Measurements from ENCODE around the gene RPP25L. TPM values are rescaled to one million over a fixed set of nuclear protein-coding genes. Genes with fewer than 3 reads are reported as not detected.

The RPP25L gene, protein sequence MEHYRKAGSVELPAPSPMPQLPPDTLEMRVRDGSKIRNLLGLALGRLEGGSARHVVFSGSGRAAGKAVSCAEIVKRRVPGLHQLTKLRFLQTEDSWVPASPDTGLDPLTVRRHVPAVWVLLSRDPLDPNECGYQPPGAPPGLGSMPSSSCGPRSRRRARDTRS
- 27.7 and 48.4 TPM in 2 replicates for total RNA-seq

DNA sequence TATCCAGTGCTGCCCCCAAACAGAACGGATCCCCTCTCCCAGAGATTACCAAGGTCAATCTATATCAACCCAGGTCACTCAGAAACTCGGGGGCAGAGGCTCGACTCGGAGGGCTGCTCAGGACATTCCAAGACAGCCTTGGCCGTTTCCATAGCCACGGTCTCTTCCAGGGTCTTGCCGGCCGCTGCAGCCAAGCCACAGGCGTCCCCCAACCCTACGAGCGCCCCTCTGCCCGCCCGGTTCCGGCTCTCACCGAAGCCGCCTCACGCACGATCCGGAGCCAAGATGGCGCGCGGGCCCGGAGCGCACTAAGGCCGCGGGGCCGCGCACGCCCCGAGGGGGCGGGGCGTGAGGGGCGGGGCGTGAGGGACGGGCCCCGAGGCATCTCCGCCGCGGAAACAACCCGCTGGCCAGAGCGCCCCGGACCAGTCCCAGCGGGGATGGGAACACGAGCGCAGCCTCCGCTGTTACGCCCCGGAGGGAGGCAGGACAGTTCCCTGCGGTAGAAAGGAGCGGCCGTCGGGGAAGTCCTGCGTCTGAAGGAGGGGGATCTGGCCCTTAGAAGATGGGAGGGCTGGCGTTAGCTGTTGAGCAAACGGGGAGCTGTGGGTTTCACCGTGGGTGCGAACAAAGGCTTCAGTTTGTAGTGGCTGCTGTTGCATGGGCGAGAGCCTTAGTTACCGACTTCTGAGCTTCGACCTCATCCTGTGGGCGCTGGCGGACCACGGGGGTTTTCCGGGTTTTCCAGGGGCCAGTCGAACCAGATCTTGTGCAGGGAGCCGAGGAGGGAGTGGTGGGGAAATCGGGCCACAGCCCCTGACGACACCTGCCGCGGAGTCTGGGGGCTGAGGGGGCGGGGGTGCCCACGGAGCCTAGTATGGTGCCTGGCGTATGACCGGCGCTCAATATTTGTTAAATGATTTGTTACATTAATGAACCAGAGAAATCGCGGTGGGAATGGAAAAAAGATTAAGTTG, at the start of gene RPP25L:
Gene RPP25L, minus strand, starts transcription at position 287 of the 977 bp plus-strand sequence. CDS start 801 bp downstream, outside the sequence.

DNA sequence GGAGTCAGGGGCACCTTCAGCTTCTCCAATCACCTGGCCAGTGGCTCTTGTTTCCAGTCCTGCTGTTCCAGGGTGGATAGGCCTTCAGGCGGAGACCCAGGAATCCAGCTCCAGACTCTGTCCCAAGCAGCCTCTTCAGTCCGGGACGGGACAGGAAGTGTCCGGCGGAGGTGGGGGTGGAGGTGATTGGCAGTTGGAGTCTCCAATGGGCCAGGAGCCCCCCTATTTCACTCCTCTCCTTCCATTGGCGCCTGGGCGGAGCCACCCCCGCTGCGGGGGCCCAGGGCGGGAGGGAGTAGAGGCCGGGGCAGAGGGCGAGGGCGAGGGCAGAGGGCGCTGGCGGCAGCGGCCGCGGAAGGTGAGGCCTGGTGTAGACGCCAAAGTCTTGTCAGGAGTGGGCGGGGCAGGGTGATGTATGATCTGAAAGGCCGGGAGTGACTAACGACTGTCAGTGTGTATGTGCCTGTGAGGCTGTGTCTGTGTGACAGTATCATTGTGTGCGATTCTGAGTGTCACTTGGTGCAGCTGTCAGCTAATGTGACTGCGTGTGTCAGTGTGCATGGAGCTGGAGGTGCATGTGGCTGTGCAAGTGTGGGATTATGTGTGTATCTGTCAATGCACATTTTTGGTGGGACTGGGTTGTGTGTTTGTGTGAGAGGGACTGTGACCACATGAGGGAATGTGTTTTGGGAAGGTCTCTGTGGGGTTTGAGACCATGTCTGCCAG, 40.1 kb upstream of the RPP25L start, which contains the start of gene IL11RA:
Gene IL11RA, plus strand, starts transcription at position 310 of the 726 bp plus-strand sequence. CDS start 3,033 bp downstream, outside the sequence.

DNA sequence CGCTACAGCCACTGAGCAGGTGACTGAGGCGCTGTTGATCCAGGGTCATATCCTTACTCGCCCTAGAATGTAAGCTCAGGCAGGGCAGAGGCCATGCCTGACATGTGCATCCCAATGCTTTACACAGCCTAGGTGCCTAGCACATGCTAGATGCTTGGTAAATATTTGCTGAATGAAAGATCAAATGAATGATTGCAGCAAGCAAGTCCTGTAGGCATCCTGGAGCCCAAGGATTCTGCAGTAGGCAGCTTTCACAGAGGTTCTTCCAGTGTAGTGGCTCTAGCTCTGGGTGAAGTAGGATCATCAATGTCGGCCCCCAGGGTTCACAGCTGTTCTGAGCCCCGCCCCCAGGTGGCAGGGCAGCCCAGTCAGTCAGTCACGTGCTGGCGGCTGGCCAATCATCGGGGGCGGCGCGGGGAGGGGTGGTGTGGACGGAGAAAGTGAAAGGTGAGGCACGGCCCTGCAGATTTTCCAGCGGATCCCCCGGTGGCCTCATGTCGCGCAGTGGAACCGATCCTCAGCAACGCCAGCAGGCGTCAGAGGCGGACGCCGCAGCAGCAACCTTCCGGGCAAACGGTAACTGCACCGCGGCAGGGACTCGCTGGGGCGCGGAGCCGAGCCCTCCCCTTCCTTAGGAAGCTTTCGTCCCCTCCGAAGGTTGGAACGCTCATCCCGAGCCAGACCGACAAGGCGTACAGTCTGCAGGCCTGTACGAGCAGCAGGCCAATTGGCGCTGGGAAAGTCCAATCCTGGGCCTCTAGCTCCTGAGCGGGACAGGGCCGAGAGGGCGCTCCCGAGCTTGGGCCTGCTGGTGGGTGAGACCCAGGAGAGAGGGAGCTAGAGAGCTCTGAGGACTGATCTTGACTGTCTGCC, 34.5 kb upstream of the RPP25L start, which contains the start of gene GALT:
Gene GALT, plus strand, starts transcription at position 465 of the 873 bp plus-strand sequence. Its CDS starts 30 bp downstream, at position 495.

DNA sequence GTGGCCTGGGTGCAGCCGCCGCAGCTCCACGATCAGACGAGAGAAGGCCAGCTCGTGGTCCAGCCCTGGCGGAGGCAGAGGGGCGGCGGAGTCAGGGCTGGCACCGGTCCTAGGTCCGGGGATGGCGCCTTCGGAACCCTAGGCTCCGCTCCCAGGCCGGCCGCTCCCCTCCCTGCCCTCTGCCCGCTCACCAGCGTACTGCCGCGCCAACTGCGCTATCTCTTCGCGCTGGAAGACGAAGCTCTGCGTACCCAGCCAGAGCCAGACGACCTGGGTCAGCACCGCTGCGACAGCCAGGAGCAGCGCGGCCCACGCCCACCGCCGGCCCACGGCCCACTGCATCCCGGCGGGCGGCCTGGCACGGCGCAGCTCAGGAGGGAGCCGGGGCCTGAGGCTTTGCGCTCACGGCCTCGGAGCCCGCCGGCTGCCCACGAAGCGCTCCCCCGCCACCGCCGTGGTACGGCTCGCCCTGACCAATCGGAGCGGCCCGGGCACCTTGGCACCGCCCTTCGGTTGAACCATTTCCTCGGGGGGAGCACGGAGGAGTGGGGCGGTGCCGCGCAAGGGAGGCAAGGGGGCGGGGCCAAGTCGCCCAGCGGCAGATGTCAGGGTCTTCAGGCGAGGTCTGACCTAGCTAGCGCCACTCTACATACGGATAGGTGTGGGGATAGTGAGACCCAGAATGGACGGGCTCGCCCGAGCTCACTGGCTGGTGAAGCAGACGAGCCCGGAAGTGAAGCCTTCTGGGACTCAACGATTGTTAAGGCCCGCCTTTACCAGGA, 25.6 kb upstream of the RPP25L start, which contains the start of gene SIGMAR1:
Gene SIGMAR1, minus strand, starts transcription at position 432 of the 782 bp plus-strand sequence. Its CDS starts 90 bp downstream, at position 342.

DNA sequence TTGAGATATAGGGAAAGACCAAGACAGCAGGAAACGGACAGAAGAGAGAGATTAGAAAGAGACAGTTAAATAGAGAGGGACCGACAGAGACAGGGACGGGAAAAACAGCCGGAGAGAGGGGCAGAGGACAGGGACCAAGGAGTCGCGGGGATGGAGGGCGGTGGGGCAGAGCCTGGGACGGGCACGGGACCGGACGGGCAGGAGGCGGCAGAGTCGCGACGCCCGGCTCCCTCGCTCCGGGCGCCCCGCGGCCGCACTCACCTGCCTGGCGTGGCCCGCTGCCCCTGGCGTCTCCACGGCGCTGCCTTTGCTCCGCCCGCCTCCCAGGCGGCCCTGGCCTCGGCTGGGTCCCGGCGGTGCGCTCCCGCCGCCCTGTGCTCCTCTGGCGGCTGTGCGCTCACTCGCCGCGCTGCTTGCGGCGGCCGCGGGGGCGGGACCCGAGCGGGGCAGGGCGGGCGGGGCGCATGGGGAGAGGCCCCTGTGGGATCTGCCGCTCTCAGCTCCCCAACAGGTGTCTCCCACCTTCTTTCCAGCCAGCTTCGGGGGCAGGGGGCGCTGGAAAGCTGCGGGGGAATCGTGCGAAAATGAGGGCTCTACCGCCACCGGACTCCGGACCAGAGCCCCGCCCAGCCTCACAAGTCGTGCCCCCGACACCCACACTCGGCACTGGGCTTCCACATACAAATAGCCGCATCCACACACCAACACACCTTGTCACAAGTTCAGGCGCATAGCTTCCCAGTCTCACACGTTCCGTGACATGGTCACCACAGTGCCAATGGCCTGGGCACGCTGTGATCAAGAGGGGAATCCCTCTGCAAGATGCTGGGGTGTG, 17.0 kb upstream of the RPP25L start, which contains the start of gene ARID3C:
Gene ARID3C, minus strand, starts transcription at position 411 of the 835 bp plus-strand sequence. CDS start 1,052 bp downstream, outside the sequence.

DNA sequence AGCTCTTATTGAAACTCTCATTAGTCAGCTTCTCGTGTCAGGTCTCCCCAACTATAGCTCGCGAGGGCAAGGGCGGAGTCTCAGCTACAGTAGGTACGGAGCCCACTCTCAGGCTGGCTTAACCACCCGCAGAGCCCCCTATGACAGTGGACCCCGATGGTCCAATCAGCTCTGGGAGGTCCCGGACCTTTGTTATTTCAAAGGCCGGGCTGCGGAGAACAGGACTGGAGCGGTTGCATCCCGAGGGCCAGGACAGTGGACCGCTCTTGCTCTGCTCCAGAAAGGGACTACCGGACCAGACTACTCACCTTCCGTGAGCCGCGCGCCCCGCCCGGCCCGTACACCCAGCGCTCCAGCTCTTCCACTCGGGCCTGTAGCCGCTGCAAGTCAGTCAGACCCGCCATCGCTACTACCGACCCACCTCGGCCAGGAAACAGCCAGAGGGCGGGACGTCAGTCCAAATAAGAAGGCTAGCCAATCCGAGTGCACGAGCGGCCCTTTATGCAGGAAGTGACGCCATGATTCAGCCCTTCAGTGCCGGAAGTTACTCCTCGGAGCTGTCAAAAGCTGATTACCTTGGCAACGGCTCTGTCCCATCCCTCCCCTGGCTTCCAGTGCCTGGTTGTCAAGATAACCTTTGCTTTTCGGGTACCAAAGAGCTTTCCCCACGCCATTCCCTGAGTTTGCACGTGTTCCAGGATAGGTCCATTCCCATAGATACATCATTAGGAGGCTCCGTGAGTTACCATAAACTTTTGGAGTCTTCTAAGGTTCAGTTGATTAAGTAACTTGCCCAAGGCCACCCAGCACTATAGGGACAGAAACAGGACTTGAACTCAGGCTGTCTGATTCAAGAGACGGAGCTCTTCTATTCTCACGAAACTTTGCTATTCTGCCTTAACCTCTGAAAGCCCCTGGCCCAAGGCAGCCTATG, 8.4 kb upstream of the RPP25L start, which contains the start of gene DCTN3:
Gene DCTN3, minus strand, starts transcription at position 435 of the 934 bp plus-strand sequence. Its CDS starts 31 bp downstream, at position 404.

DNA sequence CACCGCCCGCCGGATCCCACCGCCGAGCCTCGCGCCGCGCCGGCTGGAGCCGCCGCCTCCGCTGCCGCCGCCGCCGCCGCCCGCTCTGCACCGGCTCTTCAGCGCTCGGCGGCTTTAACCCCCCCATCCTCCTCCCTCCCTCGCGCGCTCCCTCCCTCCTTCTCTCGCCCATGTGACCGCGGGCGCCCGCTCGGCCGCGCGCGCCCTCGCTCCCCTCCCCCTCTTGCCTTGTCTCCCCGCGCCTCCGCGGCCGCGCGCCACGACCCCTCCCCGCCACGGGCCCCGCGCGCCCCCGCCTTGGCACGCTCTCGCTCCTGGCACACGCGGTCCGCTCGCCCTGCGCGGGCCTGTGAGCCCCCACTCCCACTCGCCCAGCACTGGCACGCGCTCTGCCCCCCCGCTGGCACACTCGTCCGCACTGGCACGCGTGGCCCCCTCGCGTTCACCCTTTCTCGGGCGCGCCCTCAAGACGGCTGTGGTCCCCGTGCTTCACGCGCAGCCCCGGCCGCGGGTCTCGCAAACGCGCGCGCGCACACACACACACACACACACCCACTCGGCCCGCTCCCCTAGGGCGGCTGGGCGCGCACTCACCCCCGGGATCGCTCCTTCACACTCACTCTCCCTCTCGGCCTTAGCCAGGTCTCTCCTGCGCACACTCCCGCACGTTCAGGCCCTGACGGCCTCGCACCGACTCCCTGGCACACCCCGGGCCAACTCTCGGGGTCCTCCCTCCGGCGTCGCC, 22.1 kb downstream of the RPP25L start, which contains the start of gene CNTFR:
Gene CNTFR, minus strand, starts transcription at position 89 of the 745 bp plus-strand sequence. CDS start 20,743 bp downstream, outside the sequence.

Other genes starting within 250 kb of the RPP25L start
- 1.8 and 2.8 TPM in 2 replicates for gene MYORG, start 235.2 kb downstream of the RPP25L start, total RNA-seq
- 17.0 and 19.3 TPM in 2 replicates for gene FAM219A, start 153.5 kb downstream of the RPP25L start, total RNA-seq
- gene DNAI1, start 153.3 kb downstream of the RPP25L start, total RNA-seq, result not detected in 2 replicates
- 1.6 TPM in 1 of 2 replicates, not detected in the other for gene ENHO, start 89.1 kb downstream of the RPP25L start, total RNA-seq
- 0.72 TPM in 1 of 2 replicates, not detected in the other for gene CNTFR, start 22.4 kb downstream of the RPP25L start, total RNA-seq
- 101 and 107 TPM in 2 replicates for gene DCTN3, start 8.4 kb upstream of the RPP25L start, total RNA-seq
- 0.72 TPM in 1 of 2 replicates, not detected in the other for gene ARID3C, start 17.0 kb upstream of the RPP25L start, total RNA-seq
- gene SIGMAR1, start 25.7 kb upstream of the RPP25L start, total RNA-seq, result 81.8 and 109 TPM in 2 replicates
- gene GALT, start 34.6 kb upstream of the RPP25L start, total RNA-seq, result 35.5 and 40.6 TPM in 2 replicates
- 18.8 and 25.3 TPM in 2 replicates for gene IL11RA, start 40.1 kb upstream of the RPP25L start, total RNA-seq
- gene CCL27, start 50.6 kb upstream of the RPP25L start, total RNA-seq, result not detected in 2 replicates
- not detected in 2 replicates for gene CCL19, start 79.2 kb upstream of the RPP25L start, total RNA-seq
- gene CCL21, start 98.0 kb upstream of the RPP25L start, total RNA-seq, result 1.4 TPM in 1 of 2 replicates, not detected in the other